ENCODE results near the gene OSBPL1A.

GRCh38 chr18:24342347-24342746, 55.3 kb downstream of the OSBPL1A start:
- TF ChIP-seq, protein P1, sequence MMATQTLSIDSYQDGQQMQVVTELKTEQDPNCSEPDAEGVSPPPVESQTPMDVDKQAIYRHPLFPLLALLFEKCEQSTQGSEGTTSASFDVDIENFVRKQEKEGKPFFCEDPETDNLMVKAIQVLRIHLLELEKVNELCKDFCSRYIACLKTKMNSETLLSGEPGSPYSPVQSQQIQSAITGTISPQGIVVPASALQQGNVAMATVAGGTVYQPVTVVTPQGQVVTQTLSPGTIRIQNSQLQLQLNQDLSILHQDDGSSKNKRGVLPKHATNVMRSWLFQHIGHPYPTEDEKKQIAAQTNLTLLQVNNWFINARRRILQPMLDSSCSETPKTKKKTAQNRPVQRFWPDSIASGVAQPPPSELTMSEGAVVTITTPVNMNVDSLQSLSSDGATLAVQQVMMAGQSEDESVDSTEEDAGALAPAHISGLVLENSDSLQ (IDR thresholded peaks at IDR 0.05) = no peak
- TF ChIP-seq FOXA1 (IDR thresholded peaks at IDR 0.05) = no peak
- TF ChIP-seq ARNT (IDR thresholded peaks at IDR 0.05) = no peak
- no peak for TF ChIP-seq CTBP1 (IDR thresholded peaks at IDR 0.05; ENCODE audit: borderline replicate concordance)
- TF ChIP-seq NFRKB (IDR thresholded peaks at IDR 0.05) = no peak
- TF ChIP-seq ELF4 (IDR thresholded peaks at IDR 0.05) = no peak
- TF ChIP-seq ZNF384 (IDR thresholded peaks at IDR 0.05) = no peak
- no peak for TF ChIP-seq TARDBP (IDR thresholded peaks at IDR 0.05)
